ENCODE measurements around the gene USP5. TPM values are rescaled to one million over a fixed set of nuclear protein-coding genes. Genes with fewer than 3 reads are reported as not detected.
A peak's percentile ranks its signal among the peaks of the same experiment; 100 is the strongest.

The USP5 gene
- total RNA-seq, 2 donors from 2014 or later: 58.3 to 84.1 TPM

GRCh38 chr12:6826125-6826733, 25.7 kb upstream of the USP5 start:
- H3K27ac ChIP-seq: no peak overlapping the region
- intact Hi-C loops (cut with DNase I): loop anchor here (5.0 kb wide), 3 partner anchors 59 to 209 kb away; partner anchors contain the start of genes MLF2 and PTMS
- H3K27me3 ChIP-seq (replicated peaks; ENCODE audit: insufficient read depth): no peaks in the 10 kb centered on the region
- no peak overlapping the region for H3K4me3 ChIP-seq
- no peak for DNase-seq (ENCODE audit: low spot score)
- 77% methylated on average over 17 of the region's 17 CpGs for WGBS
- H3K4me1 ChIP-seq (replicated peaks): no peaks in the 10 kb centered on the region
- no peaks in the 10 kb centered on the region for H3K36me3 ChIP-seq
- no peak for TF ChIP-seq POLR2AphosphoS5 (IDR thresholded peaks at IDR 0.05)
- no peak for TF ChIP-seq POLR2A (IDR thresholded peaks at IDR 0.05)
- no peak for TF ChIP-seq CTCF (IDR thresholded peaks at IDR 0.05)
- no peaks in the 10 kb centered on the region for H3K9me3 ChIP-seq

- no peak overlapping the region for H3K4me3 ChIP-seq
- DNase-seq (ENCODE audit: low spot score): no peak
- no peak for TF ChIP-seq CTCF (IDR thresholded peaks at IDR 0.05)
- no peak for TF ChIP-seq POLR2AphosphoS5 (IDR thresholded peaks at IDR 0.05)
- no peak for TF ChIP-seq POLR2A (IDR thresholded peaks at IDR 0.05)
- no peaks in the 10 kb centered on the region for H3K4me1 ChIP-seq (replicated peaks)
- H3K36me3 ChIP-seq: no peaks in the 10 kb centered on the region
- peak overlapping the region; percentile 8 to 53 for H3K27ac ChIP-seq
- intact Hi-C loops (cut with DNase I): loop anchor here (5.0 kb wide), 3 partner anchors 60 to 210 kb away; partner anchors contain the start of genes MLF2 and PTMS
- WGBS: 69% methylated on average over 22 of the region's 22 CpGs
- H3K27me3 ChIP-seq (replicated peaks; ENCODE audit: insufficient read depth): no peaks in the 10 kb centered on the region
- H3K9me3 ChIP-seq: no peaks in the 10 kb centered on the region
These were observed 25.1 kb upstream of the USP5 start for GRCh38 chr12:6826734-6827436.

- H3K4me3 ChIP-seq: peak overlapping the region in 1 of 2 donors; percentile 4
- H3K4me1 ChIP-seq (replicated peaks): no peaks in the 10 kb centered on the region
- peak overlapping the region; percentile 8 to 53 for H3K27ac ChIP-seq
- no peaks in the 10 kb centered on the region for H3K27me3 ChIP-seq (replicated peaks; ENCODE audit: insufficient read depth)
- H3K36me3 ChIP-seq: no peaks in the 10 kb centered on the region
- WGBS: 7% methylated on average over 8 of the region's 8 CpGs
- peak; percentile 83 for DNase-seq (ENCODE audit: low spot score)
- TF ChIP-seq POLR2AphosphoS5 (IDR thresholded peaks at IDR 0.05): peak; percentile 74
- no peak for TF ChIP-seq CTCF (IDR thresholded peaks at IDR 0.05)
- TF ChIP-seq POLR2A (IDR thresholded peaks at IDR 0.05): no peak
- no peaks in the 10 kb centered on the region for H3K9me3 ChIP-seq
- intact Hi-C loops (cut with DNase I): loop anchor here (5.0 kb wide), 3 partner anchors 60 to 210 kb away; partner anchors contain the start of genes MLF2 and PTMS
These were observed 24.5 kb upstream of the USP5 start for GRCh38 chr12:6827437-6827911.

GRCh38 chr12:6827982-6828780, 23.8 kb upstream of the USP5 start, which contains the start of gene P3H3:
TSS of gene P3H3 (plus strand) at chr12:6828407. CDS start at chr12:6828441, 34 bp downstream.
- Histone ChIP-seq H3K4me1 (replicated peaks) (no peaks in the 10 kb centered on the region), H3K4me3 (peak within 1 kb of the TSS; percentile 66 to 75), H3K27ac (peak within 1 kb of the TSS; percentile 85), H3K36me3 (no peaks in the 10 kb centered on the region), H3K27me3 (replicated peaks; ENCODE audit: insufficient read depth) (no peaks in the 10 kb centered on the region), H3K9me3 (no peaks in the 10 kb centered on the region)
- intact Hi-C loops (cut with DNase I): loop anchor here (5.0 kb wide), 3 partner anchors 61 to 211 kb away; partner anchors contain the start of genes MLF2 and PTMS
- peak; percentile 33 for DNase-seq (ENCODE audit: low spot score)
- TF ChIP-seq POLR2A (IDR thresholded peaks at IDR 0.05) (no peak), CTCF (IDR thresholded peaks at IDR 0.05) (peak in 2 of 4 experiments; percentile 7 to 20)
- under 1% methylated on average over 48 of the region's 60 CpGs for WGBS
